C4-2B (cell line): Measurements from ENCODE around the gene GNG11.

ENCODE experiments used
- ZFX ChIP-seq: fragments of 450-650 bp; IDR thresholded peaks from 2 replicates; pipeline ENCODE4 v1.6.1; 2017
- TF ChIP-seq, protein P1 (sequence below): fragments of 450-650 bp; conservative IDR thresholded peaks from 2 replicates; pipeline ENCODE4 v1.5.1; 2017; ENCODE audit warnings: mild to moderate bottlenecking

DNA sequence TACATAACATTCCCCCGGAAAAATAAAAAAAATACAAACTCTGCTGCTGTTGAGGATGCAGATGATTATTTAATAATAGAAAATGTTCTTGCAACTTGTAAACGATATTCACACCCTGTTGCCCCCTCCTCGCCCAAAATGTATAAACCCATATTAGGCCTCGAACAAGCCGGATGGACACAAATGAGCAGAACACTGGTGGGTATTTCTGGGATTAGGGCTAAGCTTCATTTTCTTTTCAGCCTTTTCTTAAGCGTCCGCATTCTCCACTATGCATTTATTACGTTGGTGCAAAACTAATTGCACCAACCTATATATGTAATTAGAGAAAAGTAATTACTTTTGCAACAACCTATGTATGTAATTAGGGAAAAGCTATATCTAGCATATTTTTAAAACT lies 349 bp upstream of the GNG11 start:
- TF ChIP-seq, protein P1, sequence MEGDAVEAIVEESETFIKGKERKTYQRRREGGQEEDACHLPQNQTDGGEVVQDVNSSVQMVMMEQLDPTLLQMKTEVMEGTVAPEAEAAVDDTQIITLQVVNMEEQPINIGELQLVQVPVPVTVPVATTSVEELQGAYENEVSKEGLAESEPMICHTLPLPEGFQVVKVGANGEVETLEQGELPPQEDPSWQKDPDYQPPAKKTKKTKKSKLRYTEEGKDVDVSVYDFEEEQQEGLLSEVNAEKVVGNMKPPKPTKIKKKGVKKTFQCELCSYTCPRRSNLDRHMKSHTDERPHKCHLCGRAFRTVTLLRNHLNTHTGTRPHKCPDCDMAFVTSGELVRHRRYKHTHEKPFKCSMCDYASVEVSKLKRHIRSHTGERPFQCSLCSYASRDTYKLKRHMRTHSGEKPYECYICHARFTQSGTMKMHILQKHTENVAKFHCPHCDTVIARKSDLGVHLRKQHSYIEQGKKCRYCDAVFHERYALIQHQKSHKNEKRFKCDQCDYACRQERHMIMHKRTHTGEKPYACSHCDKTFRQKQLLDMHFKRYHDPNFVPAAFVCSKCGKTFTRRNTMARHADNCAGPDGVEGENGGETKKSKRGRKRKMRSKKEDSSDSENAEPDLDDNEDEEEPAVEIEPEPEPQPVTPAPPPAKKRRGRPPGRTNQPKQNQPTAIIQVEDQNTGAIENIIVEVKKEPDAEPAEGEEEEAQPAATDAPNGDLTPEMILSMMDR = no peak
- TF ChIP-seq ZFX = no peak
